ENCODE results near the gene CDK4.

Gene CDK4

GRCh38 chr12:57736741-57737466 is 15.2 kb downstream of the CDK4 start:
- no peak for DNase-seq

DNA sequence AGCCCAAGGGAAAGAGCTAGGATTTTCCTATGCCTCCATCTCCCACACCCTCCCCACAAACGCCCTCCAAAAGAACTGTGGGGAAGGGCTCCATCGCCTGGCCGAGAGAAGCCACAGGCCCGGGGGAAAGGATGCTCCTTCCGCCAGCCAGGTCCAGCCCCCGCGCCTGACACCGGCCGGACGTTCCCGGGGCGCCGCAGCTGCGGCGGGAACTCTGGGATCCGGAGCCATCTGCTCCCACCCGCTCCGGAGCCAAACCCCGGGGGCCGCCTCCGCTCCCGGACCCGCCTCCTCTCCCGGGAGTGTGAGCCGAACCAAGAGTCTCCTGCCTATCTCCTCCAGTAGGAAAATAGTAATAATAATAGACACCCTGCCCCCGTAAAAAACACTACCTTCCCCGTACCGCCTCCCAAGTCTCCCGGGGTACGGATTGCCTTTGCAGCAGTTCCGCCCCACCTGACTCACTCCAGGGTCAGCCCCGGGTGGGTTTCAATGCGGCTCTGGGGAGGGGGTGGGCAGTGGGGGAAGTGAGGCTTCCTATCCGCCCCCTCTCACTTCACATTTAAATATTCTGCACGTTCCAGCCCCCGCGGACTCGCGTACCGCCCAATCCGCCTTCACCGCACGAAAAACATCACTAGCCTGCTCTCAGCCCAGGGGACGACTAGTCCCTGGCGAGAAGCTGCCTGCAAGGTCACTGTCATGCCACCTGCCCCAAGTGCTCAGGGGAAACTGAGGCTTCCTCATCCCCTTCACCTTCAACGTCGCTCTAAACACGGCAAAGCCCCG is 16.0 kb downstream of the CDK4 start:
- peak; percentile 34 for DNase-seq

DNA sequence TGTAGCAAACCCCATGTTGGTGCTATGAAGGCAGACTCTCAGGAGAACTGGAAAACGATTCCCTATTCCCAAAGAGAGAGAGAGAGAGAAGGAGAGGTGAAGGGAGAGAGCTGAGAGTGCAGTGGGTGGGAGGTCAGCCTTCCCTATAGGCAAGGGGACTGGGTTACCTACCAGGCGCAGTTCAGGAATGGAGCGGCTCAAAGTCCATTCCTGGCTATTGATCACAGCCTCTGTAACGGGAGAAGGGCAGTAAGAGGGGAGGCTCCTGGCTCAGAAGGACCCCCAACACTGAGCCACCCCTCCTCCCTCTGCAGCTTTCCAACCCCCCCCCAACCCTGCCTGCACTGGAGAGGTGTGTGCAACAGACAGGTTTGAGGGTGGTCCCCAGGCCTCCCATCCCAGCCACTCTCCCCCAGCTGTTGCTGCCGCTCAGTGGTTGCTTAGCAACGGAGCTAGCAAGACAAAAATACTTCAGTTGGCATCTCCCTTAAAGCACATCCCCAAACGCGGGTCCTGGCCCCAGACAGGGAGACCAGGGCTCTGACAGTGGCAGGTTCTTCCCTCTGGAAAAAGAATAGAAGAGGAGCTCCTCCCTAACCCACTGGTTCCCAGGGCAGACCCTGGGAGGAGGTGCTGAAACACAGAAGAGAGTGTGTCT is 16.8 kb downstream of the CDK4 start:
- no peak for DNase-seq

GRCh38 chr12:57734591-57734990 is 17.5 kb downstream of the CDK4 start:
- DNase-seq: no peak

DNA sequence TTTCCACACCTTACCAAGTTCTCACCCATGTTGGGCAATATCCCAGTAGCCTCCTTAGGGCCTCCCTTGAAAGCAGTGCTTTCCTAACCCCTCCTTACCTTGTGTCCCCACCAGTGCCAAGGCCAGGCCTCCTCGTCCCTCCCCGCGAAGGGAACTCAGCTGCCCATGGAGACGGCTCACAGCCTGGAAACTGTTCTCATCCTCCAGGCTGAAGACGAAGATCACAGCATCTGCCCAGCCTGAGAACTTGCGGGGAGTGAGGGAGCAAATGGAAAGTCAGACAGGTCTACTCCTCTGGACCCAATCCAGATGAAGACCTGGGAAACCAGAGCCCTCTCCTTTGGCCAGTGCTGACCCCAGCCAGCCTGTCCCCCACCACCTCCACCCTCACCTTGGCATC is 18.2 kb downstream of the CDK4 start:
- no peak for DNase-seq

GRCh38 chr12:57732726-57733593 is 19.1 kb downstream of the CDK4 start:
- no peak for DNase-seq

DNA sequence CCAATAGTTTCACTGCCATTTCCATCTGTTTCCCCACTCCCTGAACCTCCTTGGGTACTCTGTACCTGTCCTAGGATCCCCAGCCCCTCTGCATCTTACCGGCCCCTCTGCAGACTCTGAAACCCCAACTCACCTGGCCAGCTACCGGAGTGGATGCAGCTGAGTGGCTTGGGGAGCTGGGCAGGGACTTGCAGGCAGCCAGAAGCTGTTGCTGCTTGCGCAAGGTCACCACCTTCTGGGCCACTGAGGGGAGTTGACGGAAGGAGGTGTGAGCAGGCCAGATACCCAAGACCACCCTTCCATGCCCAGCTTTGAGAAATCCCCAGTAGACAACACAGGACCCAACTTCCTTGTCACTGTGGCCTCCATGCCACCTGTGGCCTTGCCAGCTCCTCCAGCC is 19.8 kb downstream of the CDK4 start:
- no peak for DNase-seq

DNA sequence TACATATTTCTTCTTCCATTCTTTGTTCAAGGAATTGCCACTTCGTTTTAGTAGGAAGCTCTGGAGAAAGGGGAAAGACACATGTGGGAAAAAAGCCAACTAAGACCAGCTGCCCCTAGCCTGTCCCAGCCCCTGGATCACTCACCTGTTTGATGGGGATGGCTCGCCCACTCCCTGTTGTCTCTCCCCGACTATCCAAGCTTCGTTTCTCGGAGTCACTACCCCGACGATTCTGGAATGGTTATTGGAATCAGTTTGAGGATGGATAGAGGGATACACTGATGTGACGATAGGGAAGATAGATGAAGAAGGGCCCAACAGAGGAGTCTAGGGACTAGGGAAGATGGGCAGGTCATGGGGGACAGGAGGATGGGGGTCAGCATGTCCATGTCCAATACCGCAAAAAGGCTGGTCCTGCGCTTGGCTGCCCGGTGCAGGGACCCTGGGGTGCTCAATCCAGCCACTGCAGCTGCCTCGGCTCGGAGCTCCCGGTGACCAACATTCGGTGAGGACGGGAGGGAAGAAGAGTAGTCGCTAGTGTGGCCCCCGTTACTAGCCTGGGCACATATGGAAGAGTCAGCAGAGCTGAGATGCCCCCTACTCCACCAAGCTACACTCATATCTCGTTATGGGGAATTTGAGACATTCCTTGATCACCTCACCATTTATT is 20.6 kb downstream of the CDK4 start:
- no peak for DNase-seq

GRCh38 chr12:57730336-57731067 is 21.6 kb downstream of the CDK4 start:
- DNase-seq: no peak

DNA sequence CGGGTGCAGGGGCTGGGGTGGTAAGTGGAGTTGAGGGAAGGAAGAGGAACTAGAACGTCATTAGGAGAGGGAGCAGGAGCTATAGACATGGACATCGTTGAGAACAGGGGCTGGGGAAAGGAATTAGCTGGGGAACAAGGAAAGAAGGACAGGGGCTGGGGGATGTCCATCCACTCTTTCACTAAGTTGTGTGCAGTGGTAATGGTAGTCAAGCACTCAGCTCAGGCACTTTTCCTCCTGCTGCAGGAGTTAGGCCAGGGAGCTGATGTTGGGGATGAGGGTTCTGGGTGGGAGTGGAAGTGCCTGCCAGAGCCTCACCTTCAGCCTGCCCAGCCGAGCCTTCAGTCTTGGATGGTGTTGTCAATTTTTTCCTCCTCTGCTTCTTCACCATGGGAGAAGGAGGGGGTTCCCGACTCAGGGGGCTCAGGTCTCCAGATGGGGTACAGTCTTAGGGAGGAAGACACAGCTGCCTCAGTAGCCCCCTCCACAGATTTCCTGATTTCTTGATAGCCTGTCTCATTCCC is 22.7 kb downstream of the CDK4 start:
- no peak for DNase-seq

DNA sequence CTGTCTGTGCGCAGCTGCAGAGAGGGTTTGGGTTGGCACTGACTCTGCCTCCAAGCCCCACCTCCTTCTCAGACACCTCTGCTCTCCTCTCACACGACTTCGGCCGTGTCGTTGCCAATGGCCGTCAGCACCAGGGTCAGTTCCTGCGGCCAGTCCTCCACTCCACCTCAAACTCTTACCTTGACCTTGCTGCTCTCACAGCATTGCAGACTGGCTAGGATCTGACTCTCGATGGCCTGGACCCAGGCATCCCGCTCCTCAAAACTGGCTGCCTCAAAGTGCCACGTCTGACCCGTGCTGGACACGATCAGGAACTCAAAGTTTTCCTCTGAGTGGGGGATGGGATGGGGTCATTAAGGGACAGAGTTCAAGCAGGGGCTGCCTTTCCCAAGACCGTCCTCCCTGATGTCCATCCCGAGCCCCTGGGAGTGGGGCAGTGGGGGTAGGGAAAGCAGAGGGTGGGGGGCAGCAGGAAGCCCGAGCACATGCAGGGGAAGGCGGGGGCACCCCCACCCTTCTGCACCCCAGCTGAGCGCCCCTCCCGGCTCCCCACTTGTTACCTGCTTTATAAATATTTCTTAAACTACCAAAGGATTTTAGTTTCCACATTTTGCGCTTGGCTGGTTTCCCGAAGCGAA is 24.2 kb downstream of the CDK4 start:
- no peak for DNase-seq

DNA sequence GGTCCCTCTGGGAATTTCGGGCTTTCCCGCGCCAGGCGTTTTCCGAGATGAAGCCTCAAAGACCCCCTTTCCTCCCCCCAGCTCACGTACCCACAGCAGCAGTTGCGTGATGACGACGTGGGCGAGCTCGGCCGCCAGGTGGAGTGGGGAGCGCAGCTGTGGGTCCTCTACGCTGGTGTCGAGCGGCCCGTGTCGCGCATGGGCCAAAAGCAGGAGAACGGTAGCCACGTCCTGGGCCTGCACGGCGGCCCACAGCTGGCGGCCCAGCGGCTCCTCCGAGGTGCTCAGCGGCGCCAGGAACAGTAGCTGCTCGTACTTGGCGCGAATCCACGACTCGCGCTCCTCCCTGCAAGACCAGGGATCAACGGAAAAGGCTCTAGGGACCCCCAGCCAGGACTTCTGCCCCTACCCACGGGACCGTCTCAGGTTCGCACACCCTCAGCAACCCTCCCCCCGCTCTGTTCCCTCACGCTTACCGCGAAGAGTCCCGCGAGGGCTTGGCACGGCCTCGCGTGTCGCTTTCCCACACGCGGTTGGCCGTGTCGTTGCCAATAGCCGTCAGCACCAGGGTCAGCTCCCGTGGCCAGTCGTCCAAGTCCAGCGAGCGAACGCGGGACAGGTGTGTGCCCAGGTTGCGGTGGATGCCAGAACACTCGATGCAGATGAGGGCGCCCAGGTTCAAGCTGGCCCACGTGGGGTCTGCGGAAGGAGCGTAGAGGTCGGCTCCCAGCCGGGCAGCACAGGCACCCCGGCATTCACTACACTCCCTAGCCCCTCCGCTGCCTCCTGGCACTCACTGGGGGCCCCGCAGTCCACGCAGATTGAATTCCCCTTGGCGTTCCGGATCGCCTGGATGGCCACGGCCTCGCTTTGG is 25.0 kb downstream of the CDK4 start:
- DNase-seq: no peak

DNA sequence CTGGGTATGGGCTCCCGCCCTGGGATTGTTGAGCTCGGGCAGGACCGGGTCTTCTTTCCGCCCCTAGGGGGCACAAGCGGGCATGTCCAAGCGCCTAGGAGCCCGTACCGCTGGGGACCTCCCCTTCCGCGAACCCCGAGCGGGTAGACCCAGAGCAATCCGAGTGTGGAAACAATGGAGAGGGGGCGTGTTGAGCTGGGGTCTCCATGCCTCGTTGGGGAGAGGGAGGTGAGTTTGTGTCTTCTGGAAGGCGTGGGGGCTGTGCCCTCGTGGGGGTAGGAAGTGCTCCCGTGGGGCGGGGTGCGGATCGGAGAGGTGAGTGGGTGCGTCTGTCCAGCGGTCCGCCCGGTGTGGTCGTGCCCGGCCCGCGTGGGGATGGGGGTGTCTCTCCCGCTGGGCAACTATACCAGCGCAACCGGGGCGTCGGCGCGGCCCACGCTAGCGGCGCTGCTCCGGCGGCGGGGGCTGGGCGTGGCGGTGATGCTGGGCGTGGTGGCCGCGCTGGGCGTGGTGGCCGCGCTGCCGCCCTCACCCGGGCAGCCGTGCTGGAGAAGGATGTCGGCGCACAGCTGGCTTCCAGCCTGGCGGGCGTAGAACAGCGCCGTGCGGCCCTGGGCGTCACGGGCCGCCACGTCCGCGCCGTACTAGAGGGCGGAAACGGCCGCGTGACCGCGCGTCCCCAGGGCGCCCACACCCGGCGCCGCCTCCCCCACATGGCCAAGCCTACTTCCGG is 25.8 kb downstream of the CDK4 start:
- no peak for DNase-seq

DNA sequence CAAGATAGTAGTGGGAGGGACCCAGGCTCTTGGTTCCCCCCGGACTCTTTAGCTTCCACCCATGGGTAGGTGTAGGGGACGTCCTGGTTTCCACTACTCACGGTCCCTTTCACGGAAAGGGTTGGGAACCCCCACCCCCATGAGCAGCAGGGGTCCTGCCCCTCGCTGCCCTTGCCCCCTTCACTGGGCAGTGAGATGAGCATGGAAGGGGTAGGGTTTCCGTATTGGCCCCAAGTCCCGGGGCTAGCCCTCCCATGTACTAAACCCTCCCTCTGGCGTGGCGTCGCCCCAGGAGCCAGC is 26.3 kb downstream of the CDK4 start:
- no peak for DNase-seq

DNA sequence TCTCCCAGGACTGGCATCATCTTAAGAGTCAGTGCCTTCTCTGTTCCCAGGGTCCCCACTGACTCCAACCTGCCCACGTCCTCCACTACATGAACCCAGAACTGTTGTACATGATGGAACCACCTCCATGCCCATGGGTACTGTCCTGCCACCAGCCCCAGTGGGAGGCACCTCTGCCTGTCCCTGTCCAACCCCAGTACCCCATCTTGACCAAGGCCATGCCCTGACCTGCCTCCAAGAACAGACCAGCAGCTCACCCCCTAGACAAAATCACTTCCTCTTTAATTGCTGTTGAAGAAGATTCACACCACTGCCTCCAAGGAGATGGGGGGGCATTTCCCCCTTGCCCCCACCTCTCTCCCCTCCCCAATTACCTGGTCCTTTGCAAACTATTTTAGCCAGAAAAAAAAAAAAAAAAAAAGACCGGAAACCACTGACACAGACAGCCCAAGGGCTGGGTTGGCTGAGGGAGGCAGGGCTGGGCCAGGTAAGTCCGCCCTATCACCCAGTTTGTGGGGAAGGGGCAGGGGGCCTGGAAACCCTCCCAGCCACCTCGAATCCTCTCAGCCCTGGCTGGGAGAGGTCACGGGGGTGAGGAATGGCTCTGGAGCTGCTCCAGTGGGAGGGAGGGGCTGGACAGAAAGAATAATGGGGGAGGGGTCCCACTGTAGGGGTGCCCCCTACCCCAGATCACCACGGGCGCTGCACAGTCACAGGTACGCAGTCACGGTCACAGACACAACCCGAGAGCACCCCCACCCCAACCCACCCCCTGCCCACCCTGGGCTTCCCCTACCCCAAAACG is 27.0 kb downstream of the CDK4 start:
- DNase-seq: no peak

DNA sequence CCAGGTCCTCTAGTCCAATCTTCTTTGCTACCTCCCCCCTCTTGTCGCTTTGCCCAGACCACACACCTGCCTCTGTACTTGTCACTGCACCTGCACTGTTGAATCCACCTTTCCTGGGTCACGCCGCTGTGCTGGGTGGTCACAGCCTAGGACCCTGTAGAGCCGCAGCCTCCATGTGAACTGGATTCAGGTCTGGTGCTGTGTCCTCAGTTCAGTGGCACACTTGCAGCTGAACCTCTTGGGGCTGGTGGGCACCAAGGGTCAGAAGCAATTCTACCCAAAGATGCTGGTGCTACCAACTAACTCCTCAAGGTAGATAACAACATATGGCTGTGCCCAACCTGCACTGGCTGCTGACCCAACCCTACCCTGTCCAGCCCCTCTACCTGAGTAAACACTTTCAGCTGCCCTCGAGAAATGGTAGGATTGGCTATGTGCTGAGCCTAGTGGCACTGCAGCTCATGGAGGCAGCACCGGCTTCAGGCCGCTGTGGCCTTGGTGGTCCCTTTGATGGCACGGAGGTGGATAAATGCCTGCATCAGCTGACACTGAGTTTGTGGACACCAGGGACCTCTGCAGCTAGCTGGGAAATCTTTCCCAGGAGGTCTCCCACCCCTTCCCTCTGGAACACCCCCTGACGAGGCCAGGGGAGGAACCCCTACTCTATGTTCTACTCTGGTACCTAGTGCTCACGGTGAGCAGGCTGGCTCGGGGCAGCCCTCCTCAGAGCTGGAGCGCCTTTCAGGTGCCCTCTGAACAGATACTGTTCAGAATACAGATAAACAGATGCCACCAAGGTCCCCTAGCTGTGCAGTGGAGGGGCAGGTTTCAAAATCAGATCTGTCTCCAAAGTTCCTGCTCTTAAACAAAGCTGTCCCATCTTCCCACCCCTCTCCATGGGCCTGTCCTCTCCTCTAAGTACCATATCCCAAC is 27.8 kb downstream of the CDK4 start:
- no peak for DNase-seq

DNA sequence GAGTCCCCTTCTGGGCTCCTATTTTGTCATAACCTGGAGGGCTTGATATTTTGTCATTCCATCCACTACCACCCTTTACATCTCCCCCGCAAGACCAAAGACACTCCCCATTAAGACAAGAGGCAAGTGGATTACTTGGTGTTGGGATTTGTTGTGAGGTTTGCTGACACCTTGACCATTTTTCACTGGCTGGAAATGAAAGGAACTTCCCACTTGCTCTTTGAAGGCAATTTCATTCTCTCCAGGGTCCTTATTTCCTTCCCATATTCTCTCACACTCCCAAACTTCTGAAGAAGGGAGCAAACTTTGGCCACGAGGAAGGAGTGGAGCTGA is 28.5 kb downstream of the CDK4 start:
- DNase-seq: no peak
